Uterus (tissue), 2 donors: Measurements from ENCODE around the gene NUP62.

Experiments used
- POLR2A ChIP-seq, 2 donors: fragments of 450-650 bp; IDR thresholded peaks; one replicate each; pipeline ENCODE4 v1.6.1; 2016; ENCODE audit warnings: antibody characterized with exemption in 2 of 2, mild to moderate bottlenecking in 1 of 2, moderate library complexity in 1 of 2
- TF ChIP-seq, protein P1 (sequence below), 4 experiments: fragments of 200-600 bp in 2 of 4; fragments of 450-650 bp in 2 of 4; sonication (generic) in 2 of 4; IDR thresholded peaks; one replicate each; pipeline ENCODE4 v1.5.1; 2016 to 2019; ENCODE audit warnings: antibody characterized with exemption in 4 of 4, mild to moderate bottlenecking in 2 of 4, moderate library complexity in 1 of 4

DNA sequence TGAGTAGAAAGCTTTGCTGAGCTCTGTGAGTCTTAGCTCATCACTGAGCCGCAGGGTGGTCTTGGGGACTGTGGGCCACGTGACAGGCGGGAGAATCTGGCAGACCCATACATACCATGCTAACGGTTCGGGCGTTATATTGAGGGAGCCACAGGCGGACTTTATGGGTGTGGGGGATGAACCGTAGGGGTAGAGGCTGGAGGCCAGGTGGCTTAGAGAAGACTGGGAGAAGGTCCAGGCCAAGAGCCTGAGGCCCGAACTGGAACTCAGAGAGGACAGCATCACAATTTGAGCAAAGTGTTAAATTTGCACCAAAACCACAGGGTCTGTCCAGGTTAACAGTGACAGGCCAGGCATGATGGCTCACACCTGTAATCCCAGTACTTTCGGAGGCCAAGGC lies 15.6 kb downstream of the NUP62 start:
- TF ChIP-seq, protein P1, sequence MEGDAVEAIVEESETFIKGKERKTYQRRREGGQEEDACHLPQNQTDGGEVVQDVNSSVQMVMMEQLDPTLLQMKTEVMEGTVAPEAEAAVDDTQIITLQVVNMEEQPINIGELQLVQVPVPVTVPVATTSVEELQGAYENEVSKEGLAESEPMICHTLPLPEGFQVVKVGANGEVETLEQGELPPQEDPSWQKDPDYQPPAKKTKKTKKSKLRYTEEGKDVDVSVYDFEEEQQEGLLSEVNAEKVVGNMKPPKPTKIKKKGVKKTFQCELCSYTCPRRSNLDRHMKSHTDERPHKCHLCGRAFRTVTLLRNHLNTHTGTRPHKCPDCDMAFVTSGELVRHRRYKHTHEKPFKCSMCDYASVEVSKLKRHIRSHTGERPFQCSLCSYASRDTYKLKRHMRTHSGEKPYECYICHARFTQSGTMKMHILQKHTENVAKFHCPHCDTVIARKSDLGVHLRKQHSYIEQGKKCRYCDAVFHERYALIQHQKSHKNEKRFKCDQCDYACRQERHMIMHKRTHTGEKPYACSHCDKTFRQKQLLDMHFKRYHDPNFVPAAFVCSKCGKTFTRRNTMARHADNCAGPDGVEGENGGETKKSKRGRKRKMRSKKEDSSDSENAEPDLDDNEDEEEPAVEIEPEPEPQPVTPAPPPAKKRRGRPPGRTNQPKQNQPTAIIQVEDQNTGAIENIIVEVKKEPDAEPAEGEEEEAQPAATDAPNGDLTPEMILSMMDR (IDR thresholded peaks at IDR 0.05): no peak
- no peak for TF ChIP-seq POLR2A (IDR thresholded peaks at IDR 0.05)
